COLO668 (cell line): ENCODE data around the gene TRAPPC2L.

Source experiments
- DNase-seq: peaks from one replicate; lab custom pipeline; 2025; ENCODE audit not compliant: unreplicated experiment; lab: John Stamatoyannopoulos, UW

TRAPPC2L gene

DNA sequence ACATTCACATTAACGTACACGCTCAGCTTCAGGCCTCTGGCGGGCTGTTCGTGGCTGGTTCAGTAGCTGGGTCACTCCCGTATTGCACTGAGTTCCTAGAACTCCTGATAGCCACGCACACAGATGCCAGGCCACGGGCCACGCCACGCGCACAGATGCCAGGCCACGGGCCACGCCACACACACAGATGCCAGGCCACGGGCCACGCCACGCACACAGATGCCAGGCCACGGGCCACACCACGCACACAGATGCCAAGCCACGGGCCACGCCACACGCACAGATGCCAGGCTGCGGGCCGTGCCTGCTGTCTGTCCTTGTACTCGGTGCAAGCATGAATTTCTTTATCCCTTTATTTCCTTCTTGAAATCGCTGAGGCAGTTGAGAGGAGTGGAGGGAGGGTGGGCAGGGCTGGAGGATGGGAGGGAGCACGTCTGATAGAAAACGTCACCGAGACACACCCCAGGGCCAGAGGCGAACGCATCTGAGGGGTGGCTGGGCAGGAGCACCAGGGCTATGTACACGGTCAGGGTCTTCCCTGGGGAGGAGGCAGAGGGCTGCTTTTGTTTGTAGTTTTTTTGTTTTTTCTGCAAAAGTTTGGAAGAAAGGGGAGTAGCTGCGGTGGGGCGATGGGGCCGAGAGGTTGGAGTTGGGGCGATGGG, 18.1 kb downstream of the TRAPPC2L start:
- no peak for DNase-seq

- DNase-seq = no peak
These were observed 18.8 kb downstream of the TRAPPC2L start for GRCh38 chr16:88875703-88876234.

DNA sequence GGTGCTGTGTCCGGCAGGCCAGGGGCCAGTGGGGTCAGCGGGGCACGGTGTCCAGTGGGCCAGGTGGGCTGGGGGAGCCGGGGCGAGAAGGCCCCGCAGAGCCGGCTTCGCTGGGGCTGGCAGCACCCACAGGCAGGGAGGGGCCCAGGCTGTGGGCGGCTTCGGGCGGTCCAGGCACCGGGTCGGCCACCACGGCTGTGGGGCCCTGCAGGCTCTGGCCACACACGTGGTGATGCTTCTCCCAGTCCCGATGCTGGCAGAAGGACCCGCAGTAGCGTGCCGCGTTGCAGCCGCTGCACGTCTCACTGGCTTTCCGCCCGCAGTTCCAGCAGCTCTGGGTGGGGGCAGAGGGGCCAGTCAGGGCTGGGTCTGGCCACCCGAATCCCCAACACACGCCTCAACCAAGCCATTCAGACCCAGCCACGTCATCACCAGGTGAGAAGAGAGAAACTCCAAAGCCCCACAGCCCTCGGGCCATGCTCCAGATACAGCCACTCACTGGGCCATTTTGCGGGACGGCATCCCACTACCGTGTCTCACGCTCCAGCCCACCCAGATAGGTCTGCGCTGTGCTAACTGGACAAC, 20.1 kb downstream of the TRAPPC2L start:
- DNase-seq = no peak

DNA sequence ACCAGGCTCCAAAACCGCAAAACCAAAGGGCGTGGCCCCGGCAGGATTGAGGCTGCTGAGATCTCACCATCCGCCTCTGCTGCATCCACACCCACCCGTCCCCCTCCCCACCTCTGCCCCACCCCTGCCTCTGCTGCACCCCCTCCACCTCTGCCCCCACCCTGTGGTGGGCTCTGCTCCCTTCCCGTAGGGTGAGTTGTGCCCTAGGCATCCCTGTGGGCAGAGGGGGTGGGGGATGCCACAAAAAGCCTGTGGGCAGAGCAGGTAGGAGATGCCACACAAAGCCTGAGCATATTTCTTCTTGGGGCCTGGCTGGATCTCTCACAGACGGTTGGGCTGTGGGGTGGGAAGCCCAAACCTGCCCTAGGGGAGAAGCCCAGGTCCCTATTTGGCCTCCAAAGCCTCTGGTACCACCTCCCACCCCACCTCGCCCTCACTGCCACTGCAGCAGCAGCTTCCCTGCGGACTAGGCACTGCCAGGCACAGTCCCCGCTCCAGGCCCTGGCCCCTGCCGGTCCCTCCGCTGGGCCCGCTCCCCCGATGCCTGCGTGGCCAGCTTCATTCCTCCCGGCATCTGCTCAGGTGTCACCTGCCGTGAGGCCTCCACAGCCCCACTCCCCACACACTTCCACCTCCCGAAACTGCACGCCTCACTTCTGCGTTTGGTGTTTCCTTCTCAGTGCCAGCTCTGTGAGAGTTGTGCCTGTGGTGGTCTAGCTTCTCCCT, 20.8 kb downstream of the TRAPPC2L start:
- DNase-seq = no peak

DNA sequence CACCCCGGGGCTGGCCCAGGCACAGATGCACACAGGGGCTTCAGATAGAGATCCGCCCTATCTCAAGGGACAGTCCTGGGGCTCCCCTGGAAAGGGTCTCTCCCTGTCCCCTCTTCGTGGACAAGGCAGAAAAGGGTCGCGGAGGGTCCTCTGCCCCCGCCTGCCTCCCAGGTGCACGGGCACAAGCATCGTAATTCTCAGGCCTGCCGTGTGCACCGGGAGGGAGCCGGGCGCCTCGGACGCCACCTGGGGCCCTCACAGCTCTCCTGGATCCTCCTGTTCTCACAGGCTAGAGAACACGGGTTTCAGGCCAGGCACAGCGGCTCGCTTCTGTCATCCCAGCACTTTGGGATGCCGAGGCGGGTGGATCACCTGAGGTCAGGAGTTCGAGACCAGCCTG, 21.4 kb downstream of the TRAPPC2L start:
- DNase-seq = no peak

GRCh38 chr16:88878967-88879787, 22.2 kb downstream of the TRAPPC2L start:
- DNase-seq = peak; percentile 19

DNA sequence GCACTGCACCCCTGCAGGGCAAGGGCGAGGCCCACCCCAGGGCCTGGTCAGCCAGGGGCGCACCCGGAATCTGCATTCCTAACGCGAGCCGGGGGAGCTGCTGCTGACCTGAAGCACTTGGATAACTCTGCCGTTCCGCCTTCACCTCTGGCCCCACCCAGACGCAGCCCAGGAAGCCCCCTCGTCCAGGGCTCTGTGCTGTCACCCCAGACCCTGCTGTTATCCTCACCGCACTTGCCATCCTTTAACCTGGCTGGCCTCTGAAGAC, 22.8 kb downstream of the TRAPPC2L start:
- no peak for DNase-seq

DNA sequence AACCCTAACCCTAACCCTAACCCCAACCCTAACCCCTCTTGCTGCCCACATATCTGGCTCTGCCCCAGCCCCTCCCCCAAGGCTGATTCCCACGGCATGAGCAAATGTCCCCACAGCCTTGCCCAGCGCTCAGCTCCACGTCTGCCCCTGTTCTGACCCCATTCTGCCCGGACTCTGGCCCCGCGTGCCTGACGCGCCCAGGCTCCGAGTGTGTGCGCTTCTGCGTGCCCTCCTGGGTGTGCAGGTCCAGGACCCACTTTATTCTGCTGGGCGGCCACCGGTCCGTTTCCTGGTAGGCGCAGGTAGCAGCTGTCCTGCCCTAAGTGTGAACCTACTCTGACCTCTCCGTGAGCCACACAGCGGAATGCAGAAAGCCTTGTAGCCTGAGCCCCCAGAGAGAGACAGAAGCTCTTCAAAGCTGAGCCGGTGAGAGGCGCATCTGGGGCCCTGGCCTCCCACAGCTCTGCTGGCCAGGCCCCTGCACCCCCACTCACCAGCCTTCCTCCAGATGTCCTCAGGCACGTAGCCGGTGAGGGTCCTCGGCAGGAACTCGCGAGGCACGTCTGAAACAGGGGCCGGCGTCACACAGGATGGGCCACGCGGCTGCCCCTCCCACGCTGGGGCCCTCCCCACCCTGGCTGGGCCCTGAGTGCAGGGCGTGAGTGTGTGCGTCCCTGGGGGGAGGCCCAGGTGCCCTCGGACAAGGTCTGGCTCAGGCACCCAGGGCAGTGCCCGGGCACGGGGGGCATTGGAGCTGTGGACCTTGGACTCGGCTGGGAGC, 23.5 kb downstream of the TRAPPC2L start:
- DNase-seq = no peak

- DNase-seq = no peak
These were observed 24.2 kb downstream of the TRAPPC2L start for GRCh38 chr16:88881007-88881615.

DNA sequence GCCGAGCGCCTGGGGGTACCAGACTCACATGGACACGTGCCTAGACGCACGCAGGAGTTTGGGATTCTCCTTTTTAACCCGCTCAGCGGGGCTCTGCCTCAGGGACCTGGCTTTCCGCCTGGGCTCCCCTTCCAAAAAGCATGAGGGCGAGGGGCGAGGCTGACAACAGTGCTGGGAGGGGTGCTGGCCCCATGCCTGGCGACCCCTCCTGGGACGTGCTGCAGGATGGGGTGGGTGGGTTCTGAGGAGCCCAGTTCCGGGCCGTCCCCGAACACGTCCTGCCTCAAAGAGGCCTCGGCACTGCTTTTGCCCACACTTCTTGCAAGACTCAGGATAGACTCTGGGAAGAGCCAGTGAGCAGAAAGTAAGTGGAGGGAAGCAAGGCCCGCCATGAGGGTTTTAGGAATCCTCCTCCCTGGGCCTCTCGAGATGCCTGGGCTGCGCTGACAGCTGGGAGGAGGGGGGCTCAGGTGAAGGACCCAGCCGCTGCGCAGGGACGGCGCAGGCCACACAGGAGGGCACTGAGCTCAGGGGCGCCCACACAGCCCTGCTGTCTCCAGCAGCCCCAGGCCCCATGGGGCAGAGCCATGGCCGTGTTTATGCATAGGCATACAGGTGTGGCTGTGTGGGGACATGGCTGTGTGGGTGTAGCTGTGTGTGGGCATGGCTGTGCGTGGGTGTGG, 24.9 kb downstream of the TRAPPC2L start:
- no peak for DNase-seq

- DNase-seq = peak; percentile 36
These were observed 25.6 kb downstream of the TRAPPC2L start for GRCh38 chr16:88882358-88883030.

GRCh38 chr16:88883117-88883895, 26.4 kb downstream of the TRAPPC2L start:
- no peak for DNase-seq

- no peak for DNase-seq
These were observed 27.0 kb downstream of the TRAPPC2L start for GRCh38 chr16:88883946-88884345.

- DNase-seq = no peak
These were observed 27.8 kb downstream of the TRAPPC2L start for GRCh38 chr16:88884569-88885271.

DNA sequence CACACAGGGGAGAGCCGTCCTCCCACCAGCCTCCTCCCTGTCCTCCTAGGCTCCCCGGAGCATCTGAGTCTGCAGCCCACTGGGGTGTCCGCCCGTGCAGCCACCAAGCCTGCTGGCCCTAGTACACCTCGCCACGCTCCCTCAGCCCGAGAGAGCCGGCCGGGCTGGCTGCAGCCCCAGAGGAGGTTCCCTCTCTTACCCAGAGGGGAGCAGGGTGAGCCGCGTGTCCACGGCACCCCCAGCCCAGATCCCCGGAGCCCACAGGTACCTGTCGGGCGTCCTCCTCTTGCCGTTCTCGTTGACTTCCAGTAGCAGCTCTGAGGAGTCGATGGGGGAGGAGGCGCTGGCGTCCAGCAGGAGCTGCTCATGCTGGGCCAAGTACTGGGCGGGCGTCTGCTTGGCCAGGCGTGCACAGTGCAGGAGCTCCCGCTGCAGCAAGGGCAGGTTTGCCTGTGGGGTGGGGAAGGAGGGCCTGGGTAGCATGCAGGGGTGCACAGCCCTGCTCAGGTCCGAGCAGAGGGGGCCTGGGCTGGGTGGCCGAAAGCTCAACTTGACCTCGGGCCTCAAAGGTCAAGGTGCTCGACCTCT, 28.9 kb downstream of the TRAPPC2L start:
- no peak for DNase-seq

DNA sequence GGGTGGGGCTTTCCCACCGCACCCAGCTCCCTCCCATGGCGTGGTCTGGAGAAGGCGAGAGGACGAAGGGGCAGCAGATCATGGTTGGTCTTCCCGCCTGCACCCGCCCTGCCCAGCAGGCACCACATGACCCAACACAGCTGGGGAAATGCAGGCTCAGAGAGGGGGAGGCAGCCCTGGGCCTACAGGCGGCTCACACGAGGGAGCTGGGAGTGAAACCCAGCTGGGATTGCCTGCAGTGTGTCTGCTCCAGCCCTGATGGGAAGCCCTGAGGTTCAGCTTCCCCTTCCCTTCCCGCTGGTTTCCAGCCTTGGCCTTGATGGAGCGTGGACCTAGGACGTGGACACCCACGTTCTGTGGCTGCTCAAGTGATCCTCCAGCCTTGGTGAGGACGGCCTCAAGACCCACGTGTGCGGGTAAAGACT, 29.5 kb downstream of the TRAPPC2L start:
- no peak for DNase-seq

- no peak for DNase-seq
These were observed 30.1 kb downstream of the TRAPPC2L start for GRCh38 chr16:88886845-88887521.
